BE2C (cell line): ENCODE measurements around the gene BCAP31.

Experiments
- DNase-seq: peaks from one replicate; pipeline ENCODE4 v3.0.0-alpha.2; 2020
- H3K27me3 ChIP-seq: fragments of 250-450 bp; sonication (Bioruptor Pico); 2 replicates; pipeline ENCODE4 v1.5.1; 2020; ENCODE audit warnings: mild to moderate bottlenecking
- H3K36me3 ChIP-seq: fragments of 250-450 bp; sonication (Bioruptor Pico); 2 replicates; pipeline ENCODE4 v1.5.1; 2020; ENCODE audit warnings: mild to moderate bottlenecking
- H3K4me1 ChIP-seq: fragments of 250-450 bp; sonication (Bioruptor Pico); 2 replicates; pipeline ENCODE4 v1.5.1; 2020
- H3K4me3 ChIP-seq: 2 replicates; pipeline ENCODE4 v1.5.1; 2011; ENCODE audit warnings: low read depth, low read length
- H3K9me3 ChIP-seq: fragments of 250-450 bp; sonication (Bioruptor Pico); 2 replicates; pipeline ENCODE4 v1.5.1; 2020
- CTCF ChIP-seq: IDR thresholded peaks from 2 replicates; pipeline ENCODE4 v1.5.1; 2012; ENCODE audit warnings: mild to moderate bottlenecking, low read depth, low read length

The BCAP31 gene

GRCh38 chrX:153672531-153673427 lies 51.4 kb downstream of the BCAP31 start:
- H3K9me3 ChIP-seq, result no peaks in the 10 kb centered on the region

GRCh38 chrX:153671589-153672530 lies 52.3 kb downstream of the BCAP31 start:
- Histone ChIP-seq H3K9me3 (no peaks in the 10 kb centered on the region), H3K27me3 (no peaks in the 10 kb centered on the region), H3K36me3 (no peaks in the 10 kb centered on the region), H3K4me1 (0 out of 2 replicates have a peak, but pooled peaks cover 3% of the 10 kb centered on the region), H3K4me3 (no peak overlapping the region)
- TF ChIP-seq CTCF, result no peak
- no peak for DNase-seq

More at GRCh38 chrX:153672531-153673427, 51.4 kb downstream of the BCAP31 start:
- DNase-seq, result no peak
- Histone ChIP-seq H3K36me3 (no peaks in the 10 kb centered on the region), H3K4me1 (no peaks in the 10 kb centered on the region), H3K27me3 (no peaks in the 10 kb centered on the region), H3K4me3 (no peak overlapping the region)
- no peak for TF ChIP-seq CTCF

- TF ChIP-seq CTCF, result no peak
- no peak overlapping the region for H3K4me3 ChIP-seq
- 0 out of 2 replicates have a peak, but pooled peaks cover 3% of the 10 kb centered on the region for H3K4me1 ChIP-seq
Observed at GRCh38 chrX:153670748-153671588, 53.2 kb downstream of the BCAP31 start.

GRCh38 chrX:153669901-153670731 lies 54.1 kb downstream of the BCAP31 start:
- Histone ChIP-seq H3K36me3 (no peaks in the 10 kb centered on the region), H3K4me3 (no peak overlapping the region), H3K27me3 (no peaks in the 10 kb centered on the region), H3K4me1 (0 out of 2 replicates have a peak, but pooled peaks cover 3% of the 10 kb centered on the region), H3K9me3 (no peaks in the 10 kb centered on the region)
- no peak for DNase-seq
- no peak for TF ChIP-seq CTCF

More at GRCh38 chrX:153670748-153671588, 53.2 kb downstream of the BCAP31 start:
- Histone ChIP-seq H3K9me3 (no peaks in the 10 kb centered on the region), H3K36me3 (no peaks in the 10 kb centered on the region), H3K27me3 (no peaks in the 10 kb centered on the region)
- DNase-seq, result no peak
